H1 (cell line): ENCODE data around the gene MMP17.

ENCODE experiments used
- ATF3 ChIP-seq: IDR thresholded peaks from 2 replicates; pipeline ENCODE4 v1.6.1; 2011; ENCODE audit warnings: low read depth, mild to moderate bottlenecking, low read length; ENCODE audit not compliant: insufficient read depth
- CBX5 ChIP-seq: fragments of 300-800, 300-1000 bp; sonication (generic); IDR thresholded peaks from 2 replicates; pipeline ENCODE4 v1.7.1; 2016; ENCODE audit warnings: antibody characterized with exemption, low read length, low read depth
- CHD2 ChIP-seq: IDR thresholded peaks from 2 replicates; pipeline ENCODE4 v1.6.1; 2012; ENCODE audit warnings: low read length, improper control_type of control experiment
- CTCF ChIP-seq, 3 experiments: IDR thresholded peaks; 1 replicate in 2 of 3; 2 replicates in 1 of 3; pipeline versions ENCODE4 v1.5.1 to v1.6.1; 2011; ENCODE audit warnings: low read length in 3 of 3, mild to moderate bottlenecking in 3 of 3, inconsistent platforms in 2 of 3, low read depth in 1 of 3, moderate library complexity in 1 of 3; ENCODE audit not compliant: insufficient read depth in 1 of 3; ENCODE audit errors: control extremely low read depth in 1 of 3
- EP300 ChIP-seq, 2 experiments: IDR thresholded peaks; 1 replicate in 1 of 2; 2 replicates in 1 of 2; pipeline ENCODE4 v1.6.1; 2011 to 2012; ENCODE audit warnings: low read depth in 2 of 2, low read length in 2 of 2, mild to moderate bottlenecking in 2 of 2, borderline replicate concordance in 1 of 2, inconsistent platforms in 1 of 2, moderate library complexity in 1 of 2
- HDAC6 ChIP-seq: IDR thresholded peaks from one replicate; pipeline ENCODE4 v1.7.1; 2012; ENCODE audit warnings: low read depth, mild to moderate bottlenecking, inconsistent platforms, low read length, moderate library complexity
- MAFK ChIP-seq: IDR thresholded peaks from 2 replicates; pipeline ENCODE4 v1.6.1; 2012; ENCODE audit warnings: low read depth, mild to moderate bottlenecking, improper control_type of control experiment, low read length
- POLR2A ChIP-seq, 2 experiments: IDR thresholded peaks; 1 replicate in 1 of 2; 2 replicates in 1 of 2; pipeline ENCODE4 v1.6.1; 2011; ENCODE audit warnings: low read depth in 2 of 2, low read length in 2 of 2, mild to moderate bottlenecking in 2 of 2; ENCODE audit errors: control extremely low read depth in 1 of 2
- RXRA ChIP-seq: IDR thresholded peaks from 2 replicates; pipeline ENCODE4 v1.6.1; 2011; ENCODE audit warnings: low read depth, mild to moderate bottlenecking, low read length, moderate library complexity; ENCODE audit not compliant: insufficient read depth
- SP1 ChIP-seq: IDR thresholded peaks from 2 replicates; pipeline ENCODE4 v1.6.1; 2011; ENCODE audit warnings: low read depth, low read length
- TAF1 ChIP-seq: IDR thresholded peaks from 2 replicates; pipeline ENCODE4 v1.6.1; 2011; ENCODE audit warnings: mild to moderate bottlenecking, low read depth, low read length
- ZNF274 ChIP-seq: IDR thresholded peaks from 2 replicates; pipeline ENCODE4 v1.7.0; 2012; ENCODE audit warnings: low read length, borderline replicate concordance; ENCODE audit errors: extremely low read depth

- TF ChIP-seq CHD2 (no peak), CTCF (IDR thresholded peaks at IDR 0.05; ENCODE audit: control extremely low read depth in 1 of 3, insufficient read depth in 1 of 3, low read depth in 1 of 3, low read length in 3 of 3) (no peak), RXRA (no peak), ATF3 (no peak), ZNF274 (no peak), CBX5 (no peak), TAF1 (no peak), HDAC6 (no peak), POLR2A (IDR thresholded peaks at IDR 0.05; ENCODE audit: control extremely low read depth in 1 of 2, low read depth in 2 of 2, low read length in 2 of 2) (no peak), EP300 (IDR thresholded peaks at IDR 0.05; ENCODE audit: borderline replicate concordance in 1 of 2, low read depth in 2 of 2, low read length in 2 of 2) (no peak), SP1 (no peak), MAFK (no peak)
Observed at GRCh38 chr12:131782061-131782460, 46.1 kb upstream of the MMP17 start.
